ENCODE measurements around the gene WDFY2. TPM values are rescaled to one million over a fixed set of nuclear protein-coding genes. Genes with fewer than 3 reads are reported as not detected.
A peak's percentile ranks its signal among the peaks of the same experiment; 100 is the strongest.

Gene WDFY2
- total RNA-seq, 1 donor from 2014 or later, result 11.1 TPM

DNA sequence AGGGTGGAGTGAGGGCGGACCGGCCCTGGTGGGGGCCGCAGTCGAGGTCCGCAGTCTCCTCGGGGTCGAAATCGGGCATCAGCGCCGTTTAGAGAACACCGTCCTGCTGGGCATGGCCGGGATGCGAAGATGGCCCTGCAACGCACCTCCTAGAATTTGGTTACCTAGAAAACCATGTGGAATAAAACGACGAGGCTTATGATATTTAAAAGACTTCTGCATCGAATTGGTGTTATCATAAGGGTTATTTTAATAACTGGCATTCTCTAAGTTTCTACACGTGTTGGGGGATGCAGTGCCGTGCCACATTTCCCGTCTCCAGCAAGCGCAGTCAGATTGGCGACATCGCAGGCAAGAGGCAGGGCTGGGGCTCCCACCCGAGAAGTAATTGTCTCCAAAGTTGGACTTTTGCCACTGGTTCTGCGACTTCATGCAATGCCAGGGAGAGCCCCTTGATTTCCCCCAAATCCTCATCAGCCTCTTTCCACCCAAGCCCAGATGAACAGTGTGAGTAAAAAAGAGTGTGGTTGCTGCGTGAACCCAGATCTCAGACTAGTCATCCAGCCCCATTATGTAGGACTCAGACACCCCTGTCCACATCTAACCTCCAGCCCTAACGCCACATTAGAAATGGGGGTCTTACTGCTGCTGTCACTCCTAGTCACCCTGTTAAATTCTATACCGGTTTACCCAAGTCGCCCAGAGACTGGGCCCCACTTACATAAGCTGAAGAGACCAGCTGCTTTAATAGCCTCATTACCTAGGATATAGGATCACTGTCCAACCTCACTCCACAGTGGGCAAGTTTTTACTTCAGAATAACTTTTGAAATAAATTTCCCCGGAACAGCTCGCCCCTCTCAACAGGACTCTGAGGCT lies 220.3 kb downstream of the WDFY2 start:
- TF ChIP-seq, protein P1, sequence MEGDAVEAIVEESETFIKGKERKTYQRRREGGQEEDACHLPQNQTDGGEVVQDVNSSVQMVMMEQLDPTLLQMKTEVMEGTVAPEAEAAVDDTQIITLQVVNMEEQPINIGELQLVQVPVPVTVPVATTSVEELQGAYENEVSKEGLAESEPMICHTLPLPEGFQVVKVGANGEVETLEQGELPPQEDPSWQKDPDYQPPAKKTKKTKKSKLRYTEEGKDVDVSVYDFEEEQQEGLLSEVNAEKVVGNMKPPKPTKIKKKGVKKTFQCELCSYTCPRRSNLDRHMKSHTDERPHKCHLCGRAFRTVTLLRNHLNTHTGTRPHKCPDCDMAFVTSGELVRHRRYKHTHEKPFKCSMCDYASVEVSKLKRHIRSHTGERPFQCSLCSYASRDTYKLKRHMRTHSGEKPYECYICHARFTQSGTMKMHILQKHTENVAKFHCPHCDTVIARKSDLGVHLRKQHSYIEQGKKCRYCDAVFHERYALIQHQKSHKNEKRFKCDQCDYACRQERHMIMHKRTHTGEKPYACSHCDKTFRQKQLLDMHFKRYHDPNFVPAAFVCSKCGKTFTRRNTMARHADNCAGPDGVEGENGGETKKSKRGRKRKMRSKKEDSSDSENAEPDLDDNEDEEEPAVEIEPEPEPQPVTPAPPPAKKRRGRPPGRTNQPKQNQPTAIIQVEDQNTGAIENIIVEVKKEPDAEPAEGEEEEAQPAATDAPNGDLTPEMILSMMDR (IDR thresholded peaks at IDR 0.05; ENCODE audit: insufficient read depth, low read length, poor library complexity, severe bottlenecking), result no peak

DNA sequence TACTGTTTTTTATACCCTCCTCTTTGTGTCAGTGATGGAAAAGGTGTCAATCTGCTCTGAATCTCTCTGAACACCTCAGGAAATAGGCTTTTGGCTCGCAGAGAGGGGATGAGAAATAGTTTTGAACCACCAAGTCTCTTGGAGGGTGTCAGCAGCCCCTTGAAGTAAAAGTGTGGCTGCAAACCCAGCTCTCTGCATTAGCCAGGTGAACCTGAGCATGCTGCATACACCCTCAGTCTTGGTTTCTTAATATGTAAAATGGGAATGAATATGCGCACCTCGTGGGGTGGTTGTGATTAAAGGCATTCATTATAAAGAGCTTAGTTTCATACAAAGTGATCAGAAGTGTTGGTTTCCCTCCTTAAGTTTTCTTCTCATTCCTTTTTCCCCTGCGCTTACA lies 221.1 kb downstream of the WDFY2 start:
- Histone ChIP-seq H3K4me3 (ENCODE audit: low read depth, low read length) (no peak overlapping the region), H3K27me3 (ENCODE audit: control insufficient read depth, insufficient read depth, low read length) (no peaks in the 10 kb centered on the region), H3K36me3 (ENCODE audit: control insufficient read depth, insufficient read depth, low read length) (no peaks in the 10 kb centered on the region)
- TF ChIP-seq, protein P1 (IDR thresholded peaks at IDR 0.05; ENCODE audit: insufficient read depth, low read length, poor library complexity, severe bottlenecking), result no peak
- no peak for DNase-seq (ENCODE audit: low read depth)

More for the DNA sequence above, 220.3 kb downstream of the WDFY2 start:
- no peak for DNase-seq (ENCODE audit: low read depth)
- Histone ChIP-seq H3K4me3 (ENCODE audit: low read depth, low read length) (peak overlapping the region; percentile 51), H3K27me3 (ENCODE audit: control insufficient read depth, insufficient read depth, low read length) (no peaks in the 10 kb centered on the region), H3K36me3 (ENCODE audit: control insufficient read depth, insufficient read depth, low read length) (no peaks in the 10 kb centered on the region)

DNA sequence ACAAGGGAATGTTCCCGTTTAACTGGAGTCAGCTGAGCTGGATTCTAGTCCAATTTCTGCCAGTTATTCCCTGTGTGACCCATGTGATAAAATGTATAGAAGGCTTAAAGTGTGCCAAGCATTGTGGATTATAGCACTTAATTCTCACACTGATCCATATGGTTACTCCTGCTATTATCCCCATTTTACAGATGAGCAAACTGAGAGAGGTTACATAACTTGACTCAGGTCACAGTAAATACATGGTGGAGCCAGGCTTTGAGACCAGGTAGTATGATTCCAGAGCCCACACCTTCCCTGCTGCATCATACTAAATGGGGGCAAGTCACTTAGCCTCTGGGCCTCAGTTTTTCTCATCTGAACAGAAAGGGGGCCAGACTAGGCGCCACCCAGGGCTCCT lies 221.7 kb downstream of the WDFY2 start:
- no peak for DNase-seq (ENCODE audit: low read depth)
- Histone ChIP-seq H3K27me3 (ENCODE audit: control insufficient read depth, insufficient read depth, low read length) (no peaks in the 10 kb centered on the region), H3K36me3 (ENCODE audit: control insufficient read depth, insufficient read depth, low read length) (no peaks in the 10 kb centered on the region), H3K4me3 (ENCODE audit: low read depth, low read length) (no peak overlapping the region)
- TF ChIP-seq, protein P1 (IDR thresholded peaks at IDR 0.05; ENCODE audit: insufficient read depth, low read length, poor library complexity, severe bottlenecking), result no peak

DNA sequence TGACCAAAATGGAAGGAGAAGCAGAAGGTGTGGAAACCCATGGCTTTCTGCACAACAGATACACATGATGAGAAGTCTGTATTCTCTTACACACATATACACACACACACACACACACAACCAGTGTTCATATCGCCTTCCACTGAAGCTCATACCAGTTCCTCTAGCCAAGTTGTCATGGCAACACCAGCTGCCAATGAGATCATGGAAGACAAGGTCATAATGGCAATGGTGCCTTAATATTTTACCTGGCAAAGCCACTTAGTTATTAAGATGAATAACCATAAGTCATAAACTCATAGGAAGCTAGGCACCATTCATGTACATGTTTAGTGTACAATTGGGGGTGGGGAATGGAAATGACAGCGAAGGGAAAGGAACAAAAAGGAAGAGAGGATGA lies 222.3 kb downstream of the WDFY2 start:
- Histone ChIP-seq H3K36me3 (ENCODE audit: control insufficient read depth, insufficient read depth, low read length) (no peaks in the 10 kb centered on the region), H3K27me3 (ENCODE audit: control insufficient read depth, insufficient read depth, low read length) (no peaks in the 10 kb centered on the region), H3K4me3 (ENCODE audit: low read depth, low read length) (no peak overlapping the region)
- DNase-seq (ENCODE audit: low read depth), result no peak
- TF ChIP-seq, protein P1 (IDR thresholded peaks at IDR 0.05; ENCODE audit: insufficient read depth, low read length, poor library complexity, severe bottlenecking), result no peak

DNA sequence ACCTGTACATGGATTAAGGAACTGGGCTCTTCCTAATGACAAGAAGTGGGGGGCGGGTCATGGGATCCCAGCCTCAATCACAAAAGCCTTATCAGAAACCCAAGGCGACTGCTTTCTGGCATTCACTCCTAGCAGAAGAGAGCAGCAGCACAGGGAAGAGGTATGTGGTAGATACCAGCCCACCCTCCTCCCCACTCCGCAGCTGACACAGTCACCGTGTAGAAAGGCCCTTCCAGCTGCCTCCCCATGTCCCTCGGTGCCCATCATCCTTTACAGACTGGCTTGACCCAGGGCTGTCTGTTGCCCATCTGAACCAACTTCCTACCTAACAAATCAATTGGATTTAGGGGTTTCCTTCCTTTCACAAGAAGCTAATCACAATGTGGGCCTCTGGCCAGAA lies 222.8 kb downstream of the WDFY2 start:
- Histone ChIP-seq H3K36me3 (ENCODE audit: control insufficient read depth, insufficient read depth, low read length) (no peaks in the 10 kb centered on the region), H3K4me3 (ENCODE audit: low read depth, low read length) (no peak overlapping the region), H3K27me3 (ENCODE audit: control insufficient read depth, insufficient read depth, low read length) (no peaks in the 10 kb centered on the region)
- TF ChIP-seq, protein P1 (IDR thresholded peaks at IDR 0.05; ENCODE audit: insufficient read depth, low read length, poor library complexity, severe bottlenecking), result no peak
- DNase-seq (ENCODE audit: low read depth), result no peak

DNA sequence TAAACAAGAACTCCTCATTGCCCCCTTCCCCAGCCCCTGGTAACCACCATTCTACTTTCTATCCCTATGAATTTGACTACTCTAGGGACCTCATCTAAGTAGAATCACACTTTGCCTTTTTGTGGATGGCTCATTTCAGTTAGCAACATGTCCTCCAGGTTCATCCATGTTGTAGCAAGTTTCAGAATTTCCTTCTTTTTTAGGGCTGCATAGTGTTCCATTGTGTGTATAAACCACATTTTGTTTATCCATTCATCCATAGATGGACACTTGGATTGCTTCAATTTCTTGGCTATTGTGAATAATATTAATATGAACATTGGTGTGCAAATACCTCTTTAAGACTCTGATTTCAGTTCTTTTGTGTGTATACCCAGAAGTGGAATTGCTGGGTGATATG lies 224.5 kb downstream of the WDFY2 start:
- Histone ChIP-seq H3K27me3 (ENCODE audit: control insufficient read depth, insufficient read depth, low read length) (no peaks in the 10 kb centered on the region), H3K4me3 (ENCODE audit: low read depth, low read length) (no peak overlapping the region)
- TF ChIP-seq, protein P1 (IDR thresholded peaks at IDR 0.05; ENCODE audit: insufficient read depth, low read length, poor library complexity, severe bottlenecking), result no peak

More for the DNA sequence above, 224.5 kb downstream of the WDFY2 start:
- no peaks in the 10 kb centered on the region for H3K36me3 ChIP-seq (ENCODE audit: control insufficient read depth, insufficient read depth, low read length)
- DNase-seq (ENCODE audit: low read depth), result no peak
